ENCODE data around the gene GPC3.

Gene GPC3

DNA sequence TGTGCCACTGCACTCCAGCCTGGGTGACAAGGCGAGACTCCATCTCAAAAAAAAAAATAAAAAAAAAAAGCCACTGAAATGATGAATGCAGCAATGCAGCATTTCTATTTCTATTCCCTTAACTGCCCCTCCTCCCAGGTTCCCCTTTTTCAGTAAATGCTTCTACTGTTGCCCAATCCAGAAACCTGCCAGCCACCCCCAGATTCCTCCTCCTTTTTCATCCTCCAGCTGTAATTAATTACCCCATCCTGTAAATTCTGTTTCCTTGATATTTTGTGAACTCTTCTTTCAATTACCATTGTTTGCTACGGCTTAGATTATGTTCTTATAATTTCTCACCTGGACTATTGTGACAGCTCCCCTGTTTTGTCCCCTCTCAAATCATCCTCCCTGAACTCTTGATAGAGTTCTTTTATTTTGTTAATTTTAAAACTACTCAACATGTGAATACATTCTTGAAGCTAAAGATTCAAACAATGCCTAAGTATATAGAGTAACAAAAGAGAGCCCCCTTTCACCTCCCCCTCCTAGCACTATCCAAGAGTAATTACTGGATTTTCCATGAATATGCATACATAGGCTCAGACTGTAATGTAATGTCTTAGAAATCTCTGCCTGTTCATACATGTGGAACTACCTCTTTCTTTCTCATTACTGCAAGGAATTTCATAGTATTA is 429.5 kb downstream of the GPC3 start:
- Histone ChIP-seq H3K4me3 (ENCODE audit: low read depth in 1 of 2, low read length in 1 of 2) (no peak overlapping the region), H3K4me1 (ENCODE audit: control insufficient read depth in 1 of 2, insufficient read depth in 1 of 2, low read depth in 1 of 2, low read length in 1 of 2) (no peaks in the 10 kb centered on the region), H3K9me3 (no peaks in the 10 kb centered on the region), H3K36me3 (no peaks in the 10 kb centered on the region), H3K27ac (no peak overlapping the region), H3K27me3 (no peaks in the 10 kb centered on the region)
- TF ChIP-seq, protein P1, sequence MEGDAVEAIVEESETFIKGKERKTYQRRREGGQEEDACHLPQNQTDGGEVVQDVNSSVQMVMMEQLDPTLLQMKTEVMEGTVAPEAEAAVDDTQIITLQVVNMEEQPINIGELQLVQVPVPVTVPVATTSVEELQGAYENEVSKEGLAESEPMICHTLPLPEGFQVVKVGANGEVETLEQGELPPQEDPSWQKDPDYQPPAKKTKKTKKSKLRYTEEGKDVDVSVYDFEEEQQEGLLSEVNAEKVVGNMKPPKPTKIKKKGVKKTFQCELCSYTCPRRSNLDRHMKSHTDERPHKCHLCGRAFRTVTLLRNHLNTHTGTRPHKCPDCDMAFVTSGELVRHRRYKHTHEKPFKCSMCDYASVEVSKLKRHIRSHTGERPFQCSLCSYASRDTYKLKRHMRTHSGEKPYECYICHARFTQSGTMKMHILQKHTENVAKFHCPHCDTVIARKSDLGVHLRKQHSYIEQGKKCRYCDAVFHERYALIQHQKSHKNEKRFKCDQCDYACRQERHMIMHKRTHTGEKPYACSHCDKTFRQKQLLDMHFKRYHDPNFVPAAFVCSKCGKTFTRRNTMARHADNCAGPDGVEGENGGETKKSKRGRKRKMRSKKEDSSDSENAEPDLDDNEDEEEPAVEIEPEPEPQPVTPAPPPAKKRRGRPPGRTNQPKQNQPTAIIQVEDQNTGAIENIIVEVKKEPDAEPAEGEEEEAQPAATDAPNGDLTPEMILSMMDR (IDR thresholded peaks at IDR 0.05) = no peak

- Histone ChIP-seq H3K36me3 (no peaks in the 10 kb centered on the region), H3K27ac (no peak overlapping the region), H3K4me3 (ENCODE audit: low read depth in 1 of 2, low read length in 1 of 2) (no peak overlapping the region), H3K4me1 (ENCODE audit: control insufficient read depth in 1 of 2, insufficient read depth in 1 of 2, low read depth in 1 of 2, low read length in 1 of 2) (no peaks in the 10 kb centered on the region), H3K9me3 (no peaks in the 10 kb centered on the region), H3K27me3 (no peaks in the 10 kb centered on the region)
- TF ChIP-seq, protein P1 (IDR thresholded peaks at IDR 0.05) = no peak
Measured at GRCh38 chrX:133550665-133551485, 434.5 kb downstream of the GPC3 start.

DNA sequence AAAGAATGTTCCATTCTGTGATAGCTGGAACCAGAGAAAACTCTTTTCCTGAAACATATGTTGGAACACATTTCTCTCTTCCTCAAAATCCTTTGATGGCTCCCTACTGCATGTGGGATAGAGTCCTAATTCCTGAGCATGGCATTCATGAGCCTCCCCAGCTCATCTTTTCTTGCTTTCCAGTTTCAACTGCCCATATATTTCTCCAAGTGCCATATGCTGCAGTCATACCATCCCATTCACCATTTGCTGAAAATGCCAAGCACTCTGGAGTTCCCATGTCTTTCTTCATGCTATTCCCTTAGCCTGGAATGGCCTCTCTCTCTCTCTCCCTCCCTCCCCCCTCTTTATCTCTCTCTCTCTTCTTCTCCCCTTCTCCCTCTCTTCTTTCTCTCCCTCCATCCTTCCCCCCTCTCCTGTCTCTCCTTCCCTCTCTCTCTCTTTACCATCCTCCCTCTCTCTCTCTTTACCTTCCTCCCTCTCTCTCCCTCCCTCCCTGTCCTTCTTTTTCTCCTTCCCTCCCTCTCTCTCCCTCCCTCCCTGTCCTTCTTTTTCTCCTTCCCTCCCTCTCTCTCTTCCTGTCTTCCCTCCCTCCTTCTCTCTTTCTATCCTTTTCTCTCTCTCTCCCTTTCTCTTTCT is 436.0 kb downstream of the GPC3 start:
- TF ChIP-seq, protein P1 (IDR thresholded peaks at IDR 0.05) = no peak
- Histone ChIP-seq H3K27me3 (no peaks in the 10 kb centered on the region), H3K4me1 (ENCODE audit: control insufficient read depth in 1 of 2, insufficient read depth in 1 of 2, low read depth in 1 of 2, low read length in 1 of 2) (no peaks in the 10 kb centered on the region), H3K4me3 (ENCODE audit: low read depth in 1 of 2, low read length in 1 of 2) (no peak overlapping the region), H3K9me3 (no peaks in the 10 kb centered on the region), H3K36me3 (no peaks in the 10 kb centered on the region), H3K27ac (no peak overlapping the region)

- Histone ChIP-seq H3K4me1 (ENCODE audit: control insufficient read depth in 1 of 2, insufficient read depth in 1 of 2, low read depth in 1 of 2, low read length in 1 of 2) (no peaks in the 10 kb centered on the region), H3K9me3 (no peaks in the 10 kb centered on the region), H3K27ac (no peak overlapping the region), H3K4me3 (ENCODE audit: low read depth in 1 of 2, low read length in 1 of 2) (no peak overlapping the region), H3K36me3 (no peaks in the 10 kb centered on the region), H3K27me3 (no peaks in the 10 kb centered on the region)
- TF ChIP-seq, protein P1 (IDR thresholded peaks at IDR 0.05) = no peak
Measured at GRCh38 chrX:133546441-133546840, 439.0 kb downstream of the GPC3 start.

DNA sequence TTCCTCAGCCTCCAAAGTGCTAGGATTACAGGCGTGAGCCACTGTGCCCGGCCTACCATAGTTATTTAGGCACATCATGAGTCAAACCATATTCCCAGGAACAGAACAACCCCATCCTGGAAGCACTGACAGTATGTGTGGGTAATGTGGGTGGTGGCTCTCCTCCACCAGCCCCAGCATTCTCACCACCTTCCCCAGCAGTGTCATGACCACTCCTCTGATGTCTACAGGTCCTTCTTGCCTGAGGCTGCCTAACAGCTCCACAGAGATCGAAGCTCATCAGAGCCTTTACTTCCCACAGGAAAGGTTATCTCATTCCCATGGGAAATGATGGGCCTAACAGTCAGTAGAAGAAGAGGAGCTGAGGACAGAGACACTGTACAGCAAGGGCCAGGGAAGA is 440.6 kb downstream of the GPC3 start:
- Histone ChIP-seq H3K9me3 (no peaks in the 10 kb centered on the region), H3K27ac (no peak overlapping the region), H3K36me3 (no peaks in the 10 kb centered on the region), H3K4me1 (ENCODE audit: control insufficient read depth in 1 of 2, insufficient read depth in 1 of 2, low read depth in 1 of 2, low read length in 1 of 2) (no peaks in the 10 kb centered on the region), H3K4me3 (ENCODE audit: low read depth in 1 of 2, low read length in 1 of 2) (no peak overlapping the region), H3K27me3 (no peaks in the 10 kb centered on the region)
- TF ChIP-seq, protein P1 (IDR thresholded peaks at IDR 0.05) = no peak
